K562 (cell line): Measurements from ENCODE around the gene GNAI3. TPM values are rescaled to one million over a fixed set of nuclear protein-coding genes. Genes with fewer than 3 reads are reported as not detected.

ENCODE experiments used
- ATAC-seq: fragments of 200-7000 bp; cut with Tn5 transposase; 3 replicates; pipeline ENCODE4 v1.9.1; 2020; ENCODE audit warnings: moderate library complexity
- BruUV-seq: library from RNA; stranded (reverse); fragments of 400-500 nt; replicated peaks from 2 replicates; lab custom pipeline; 2021; lab: Mats Ljungman, UMichigan
- CTCF ChIA-PET: fragments of 300-600 bp; formaldehyde crosslinking; extraction: SDS; loops from one replicate; lab custom pipeline; 2021; ENCODE audit warnings: low intra/inter-chr PET ratio; lab: Yijun Ruan, JAX
- POLR2A ChIA-PET: fragments of 300-600, 350-650 bp; sonication (Branson Sonifier 250); formaldehyde crosslinking; extraction: SDS; loops from one replicate; lab custom pipeline; 2021; ENCODE audit warnings: antibody characterized with exemption, inconsistent platforms; lab: Yijun Ruan, JAX
- DNase-seq, 4 experiments: peaks; one replicate each; pipeline versions ENCODE4 v3.0.0 to v3.0.0-alpha.2; 2011 to 2018; ENCODE audit warnings: low spot score in 3 of 4, mixed read lengths in 3 of 4; ENCODE audit errors: extremely low read depth in 1 of 4
- FAIRE-seq: peaks from 2 replicates; lab custom pipeline; 2011; peaks lifted over from hg19 to GRCh38; lab: Jason Lieb, UNC
- H2AFZ ChIP-seq: 2 replicates; pipeline ENCODE4 v1.6.0; 2011; ENCODE audit warnings: low read depth, low read length, control low read depth, inconsistent platforms
- H3K27ac ChIP-seq: fragments of 200-600 bp; 3 replicates; pipeline ENCODE4 v1.8.0; 2011; ENCODE audit warnings: low read depth, mild to moderate bottlenecking, control low read depth, inconsistent platforms, low read length, moderate library complexity, mixed read lengths; ENCODE audit errors: extremely low read depth
- H3K27me3 ChIP-seq, 2 experiments: fragments of 300-600 bp in 1 of 2; 2 replicates in 1 of 2; 3 replicates in 1 of 2; pipeline versions ENCODE4 v1.6.0 to v1.8.0; 2011; ENCODE audit warnings: inconsistent platforms in 2 of 2, low read length in 2 of 2, mild to moderate bottlenecking in 1 of 2, mixed read lengths in 1 of 2, moderate library complexity in 1 of 2; ENCODE audit not compliant: control insufficient read depth in 2 of 2, insufficient read depth in 2 of 2
- H3K36me3 ChIP-seq: fragments of 300-600 bp; 3 replicates; pipeline ENCODE4 v1.8.0; 2011; ENCODE audit warnings: mild to moderate bottlenecking, low read length, inconsistent platforms; ENCODE audit not compliant: control insufficient read depth, insufficient read depth
- H3K4me1 ChIP-seq, 2 experiments: fragments of 200-600 bp in 1 of 2; replicated peaks in 1 of 2; 2 replicates in 1 of 2; 3 replicates in 1 of 2; pipeline versions ENCODE4 v1.5.1 to v1.8.0; 2011; ENCODE audit warnings: inconsistent platforms in 2 of 2, low read length in 2 of 2, mild to moderate bottlenecking in 1 of 2, mixed read lengths in 1 of 2, moderate library complexity in 1 of 2; ENCODE audit not compliant: control insufficient read depth in 2 of 2, insufficient read depth in 2 of 2
- H3K4me2 ChIP-seq: 2 replicates; pipeline ENCODE4 v1.6.1; 2011; ENCODE audit warnings: low read length, control low read depth, inconsistent platforms, mixed read lengths; ENCODE audit not compliant: insufficient read depth
- H3K4me3 ChIP-seq: fragments of 200-600 bp; sonication (generic), shearing (Covaris generic); 2 replicates; pipeline ENCODE4 v1.5.1; 2016; ENCODE audit warnings: control low read depth, inconsistent platforms
- H3K79me2 ChIP-seq: fragments of 200-600 bp; 3 replicates; pipeline ENCODE4 v1.8.0; 2011; ENCODE audit warnings: low read length, inconsistent platforms; ENCODE audit not compliant: control insufficient read depth, insufficient read depth
- H3K9ac ChIP-seq, 2 experiments: 2 replicates each; pipeline versions ENCODE4 v1.6.0 to v1.6.1; 2011; ENCODE audit warnings: low read depth in 2 of 2, low read length in 2 of 2, control low read depth in 1 of 2, inconsistent platforms in 1 of 2, mild to moderate bottlenecking in 1 of 2, mixed read lengths in 1 of 2; ENCODE audit not compliant: insufficient read depth in 1 of 2
- H3K9me1 ChIP-seq: one replicate; pipeline ENCODE4 v1.6.0; 2011; ENCODE audit warnings: inconsistent platforms, mild to moderate bottlenecking, low read length, moderate library complexity; ENCODE audit not compliant: control insufficient read depth, insufficient read depth
- H3K9me3 ChIP-seq: replicated peaks from 2 replicates; pipeline ENCODE4 v1.5.1; 2011; ENCODE audit warnings: low read depth, low read length, inconsistent platforms; ENCODE audit not compliant: control insufficient read depth, insufficient read depth
- H4K20me1 ChIP-seq: replicated peaks from 2 replicates; pipeline ENCODE4 v1.6.1; 2011; ENCODE audit warnings: low read length, inconsistent platforms, mixed read lengths; ENCODE audit not compliant: control insufficient read depth, insufficient read depth
- ATF3 ChIP-seq, 2 experiments: fragments of 450-650 bp in 1 of 2; sonication (generic) in 1 of 2; formaldehyde crosslinking in 1 of 2; IDR thresholded peaks in 1 of 2; conservative IDR thresholded peaks in 1 of 2; 2 replicates each; pipeline versions ENCODE4 v1.6.1 to v1.8.1; 2016 to 2023; ENCODE audit warnings: mild to moderate bottlenecking in 2 of 2, moderate library complexity in 2 of 2, inconsistent platforms in 1 of 2, missing genetic modification reagents in 1 of 2
- CEBPB ChIP-seq: fragments of 450-650 bp; IDR thresholded peaks from 2 replicates; pipeline ENCODE4 v1.6.1; 2016; ENCODE audit warnings: missing genetic modification characterization, missing compliant biosample characterization
- CREB3 ChIP-seq: fragments of 450-650 bp; conservative IDR thresholded peaks from 2 replicates; pipeline ENCODE4 v1.6.1; 2016; ENCODE audit warnings: missing genetic modification characterization, low read depth, mild to moderate bottlenecking, missing compliant biosample characterization, moderate library complexity
- E2F6 ChIP-seq, 2 experiments: IDR thresholded peaks; 2 replicates each; pipeline ENCODE4 v1.6.1; 2011; ENCODE audit warnings: borderline replicate concordance in 1 of 2, control low read depth in 1 of 2, low read depth in 1 of 2, low read length in 1 of 2, mild to moderate bottlenecking in 1 of 2, mixed read lengths in 1 of 2, moderate library complexity in 1 of 2; ENCODE audit not compliant: insufficient read depth in 1 of 2, insufficient read length in 1 of 2, poor library complexity in 1 of 2, severe bottlenecking in 1 of 2; ENCODE audit errors: extremely low read depth in 1 of 2
- FOSL1 ChIP-seq: fragments of 200-800 bp; sonication (Bioruptor generic); conservative IDR thresholded peaks from 2 replicates; pipeline ENCODE4 v1.6.1; 2016; ENCODE audit warnings: missing genetic modification characterization, missing compliant biosample characterization
- YY1 ChIP-seq, 3 experiments: IDR thresholded peaks; 2 replicates each; pipeline ENCODE4 v1.6.1; 2011; ENCODE audit warnings: low read length in 2 of 3, mild to moderate bottlenecking in 2 of 3, moderate library complexity in 2 of 3, borderline replicate concordance in 1 of 3, control low read depth in 1 of 3, low read depth in 1 of 3; ENCODE audit not compliant: insufficient read depth in 3 of 3, insufficient replicate concordance in 2 of 3, control insufficient read depth in 1 of 3, insufficient read length in 1 of 3; ENCODE audit errors: extremely low read depth in 1 of 3
- ZBTB17 ChIP-seq: fragments of 450-650 bp; formaldehyde crosslinking; IDR thresholded peaks from 2 replicates; pipeline ENCODE4 v1.4.0; 2020; ENCODE audit warnings: mild to moderate bottlenecking
- ZNF134 ChIP-seq: fragments of 250-450 bp; sonication (Bioruptor Pico); conservative IDR thresholded peaks from 2 replicates; pipeline ENCODE4 v1.4.0; 2020
- ZNF143 ChIP-seq: sonication (generic); formaldehyde crosslinking; IDR thresholded peaks from 2 replicates; pipeline ENCODE4 v1.9.0; 2022; ENCODE audit warnings: mild to moderate bottlenecking, missing genetic modification reagents
- ZNF830 ChIP-seq: fragments of 250-450 bp; sonication (Bioruptor Pico); IDR thresholded peaks from 2 replicates; pipeline ENCODE4 v1.5.0; 2021; ENCODE audit warnings: mild to moderate bottlenecking
- ZSCAN29 ChIP-seq: fragments of 450-650 bp; IDR thresholded peaks from 2 replicates; pipeline ENCODE4 v1.6.1; 2017
- WGBS: fragments of 100-300 bp; shearing (Covaris generic); methylation state at CpG from one replicate; pipeline ENCODE4 v1.1.6; 2016; ENCODE audit warnings: low coverage, mixed read lengths; ENCODE audit not compliant: insufficient coverage; ENCODE audit errors: missing lambda C conversion rate; 5-methylcytosine and 5-hydroxymethylcytosine counted together
- in situ Hi-C: fragments of 300-500 bp; cut with MboI; formaldehyde crosslinking; loops from 4 replicates; pipeline ENCODE4 v1.15.0; 2018; ENCODE audit warnings: inconsistent platforms, mixed read lengths
- intact Hi-C: fragments of 100-400 bp; cut with micrococcal nuclease; formaldehyde crosslinking; loops from 2 replicates; pipeline ENCODE4 v1.14.2; 2022
- polyA plus RNA-seq, 8 experiments: library from polyadenylated mRNA; depleted of rRNA in 4 of 8; stranded (reverse) in 5 of 8; unstranded in 3 of 8; fragments of >200 nt; fragmentation: Nextera tagmentation in 2 of 8; fragmentation: Illumina TruSeq in 1 of 8; extraction: Ambion mirVana in 2 of 8; extraction: Trizol in 1 of 8; gene quantifications; 2 replicates each; pipeline versions ENCODE4 v1.2.1 to v1.2.3, GENCODE V29; 2011 to 2014; ENCODE audit warnings: inconsistent platforms in 1 of 8, missing spikeins in 1 of 8
- total RNA-seq, 7 experiments: library from RNA; depleted of rRNA in 6 of 7; stranded (reverse); fragments of >200 nt in 6 of 7; fragmentation: Illumina TruSeq in 2 of 7; extraction: Trizol in 2 of 7; gene quantifications; 2 replicates each; pipeline versions ENCODE4 v1.2.1 to v1.2.3, GENCODE V29; 2011 to 2021; ENCODE audit warnings: low replicate concordance in 1 of 7

Gene GNAI3
- total and polyA plus RNA-seq, 9 of the 15 experiments (the other 6 are each of a cell fraction or from before 2014, with no cell fraction given) = 6.3 to 13.2 (median 8.9) TPM

- TF ChIP-seq E2F6 (IDR thresholded peaks at IDR 0.05; ENCODE audit: borderline replicate concordance in 1 of 2, extremely low read depth in 1 of 2, insufficient read depth in 1 of 2, insufficient read length in 1 of 2, low read depth in 1 of 2, low read length in 1 of 2, poor library complexity in 1 of 2, severe bottlenecking in 1 of 2) (no peak), ZNF134 (no peak), CEBPB (peak; percentile 29), ATF3 (IDR thresholded peaks at IDR 0.05) (peak; percentile 19; the same call in 1 of the 2 replicates), ATF3 (CRISPR knock-in tag; conservative IDR thresholded peaks at IDR 0.05) (no peak)
These were observed 104.0 kb downstream of the GNAI3 start (continued) for GRCh38 chr1:109652402-109652801.

GRCh38 chr1:109653306-109653705 lies 104.9 kb downstream of the GNAI3 start:
- BruUV-seq = no TSS peak
- Histone ChIP-seq H3K4me2 (no peak overlapping the region), H3K9me3 (no peaks in the 10 kb centered on the region), H3K27me3 (0 out of 5 replicates have a peak, but pooled peaks cover 0 to 2% of the 10 kb centered on the region in 2 experiments), H3K36me3 (peaks cover 3% of the 10 kb centered on the region; the same call in 1 of the 3 replicates), H3K27ac (no peak overlapping the region), H3K9ac (no peak overlapping the region), H3K79me2 (0 out of 3 replicates have a peak, but pooled peaks cover 2% of the 10 kb centered on the region), H3K9me1 (no peaks in the 10 kb centered on the region), H3K4me1 (peaks cover 0 to 20% of the 10 kb centered on the region in 2 experiments; a peak in 3 of 5 replicates), H3K4me3 (no peak overlapping the region), H4K20me1 (no peaks in the 10 kb centered on the region), H2AFZ (no peak overlapping the region)
- ATAC-seq (no peak), FAIRE-seq (no peak), DNase-seq (no peak)
- ChIA-PET POLR2A (interaction anchor here (0.5 to 1.8 kb wide), 3 partner anchors 14 to 710 kb away, joined by 3 to 4 read pairs (median 4); no protein-coding TSS in a partner anchor), CTCF (no interaction called here)
- 12% methylated on average over 2 of the region's 2 CpGs for WGBS
- in situ Hi-C loops = no loop called here
- TF ChIP-seq ZNF143 (CRISPR knock-in tag) (no peak), ZNF830 (no peak), ZBTB17 (CRISPR knock-in tag) (no peak), CREB3 (tag) (no peak), ZSCAN29 (no peak), FOSL1 (tag) (no peak), YY1 (IDR thresholded peaks at IDR 0.05; ENCODE audit: borderline replicate concordance in 1 of 3, control insufficient read depth in 1 of 3, extremely low read depth in 1 of 3, insufficient read depth in 3 of 3, insufficient read length in 1 of 3, insufficient replicate concordance in 2 of 3, low read depth in 1 of 3, low read length in 2 of 3) (no peak)
- intact Hi-C loops = no loop called here
